Calu3 (cell line): Measurements from ENCODE around the gene RTP4. TPM values are rescaled to one million over a fixed set of nuclear protein-coding genes. Genes with fewer than 3 reads are reported as not detected.

Source experiments
- BruUV-seq: library from RNA; stranded (reverse); fragments of 400-500 nt; replicated peaks from 2 replicates; lab custom pipeline; 2021; lab: Mats Ljungman, UMichigan
- CTCF ChIA-PET: fragments of 300-600 bp; sonication (Branson Sonifier 250); formaldehyde crosslinking; loops from one replicate; lab custom pipeline; 2022; ENCODE audit warnings: antibody characterized with exemption; lab: Charles Lee
- DNase-seq: peaks from one replicate; pipeline ENCODE4 v3.0.0; 2022
- H3K27ac Mint-ChIP-seq: one replicate; pipeline ENCODE4 v1.8.0; 2022; ENCODE audit warnings: mixed read lengths; ENCODE audit not compliant: unreplicated experiment
- H3K27me3 Mint-ChIP-seq: one replicate; pipeline ENCODE4 v1.8.0; 2022; ENCODE audit warnings: mixed read lengths; ENCODE audit not compliant: unreplicated experiment
- H3K36me3 Mint-ChIP-seq: one replicate; pipeline ENCODE4 v1.8.0; 2022; ENCODE audit warnings: mild to moderate bottlenecking, moderate library complexity, mixed read lengths; ENCODE audit not compliant: insufficient read depth, unreplicated experiment
- H3K4me1 Mint-ChIP-seq: one replicate; pipeline ENCODE4 v1.8.0; 2022; ENCODE audit warnings: mild to moderate bottlenecking, low read depth, mixed read lengths; ENCODE audit not compliant: unreplicated experiment
- H3K4me3 Mint-ChIP-seq: one replicate; pipeline ENCODE4 v1.8.0; 2022; ENCODE audit warnings: mild to moderate bottlenecking, low read depth, moderate library complexity, mixed read lengths; ENCODE audit not compliant: unreplicated experiment
- H3K9me3 Mint-ChIP-seq: one replicate; pipeline ENCODE4 v1.8.0; 2022; ENCODE audit warnings: low read depth, mixed read lengths; ENCODE audit not compliant: unreplicated experiment
- intact Hi-C: fragments of 100-400 bp; cut with micrococcal nuclease; formaldehyde crosslinking; loops from one replicate; pipeline ENCODE4 v1.10.0; 2022; ENCODE audit not compliant: unreplicated experiment
- total RNA-seq: library from RNA; stranded (reverse); gene quantifications from 2 replicates; pipeline ENCODE4 v1.2.3, GENCODE V29; 2022
- TF ChIP-seq, protein P1 (sequence below): fragments of 200-600 bp; IDR thresholded peaks from one replicate; pipeline ENCODE4 v1.8.0; 2022; ENCODE audit warnings: antibody characterized with exemption; ENCODE audit not compliant: unreplicated experiment

Gene RTP4
- total RNA-seq, 1 experiment from 2014 or later, result 12.3 TPM

DNA sequence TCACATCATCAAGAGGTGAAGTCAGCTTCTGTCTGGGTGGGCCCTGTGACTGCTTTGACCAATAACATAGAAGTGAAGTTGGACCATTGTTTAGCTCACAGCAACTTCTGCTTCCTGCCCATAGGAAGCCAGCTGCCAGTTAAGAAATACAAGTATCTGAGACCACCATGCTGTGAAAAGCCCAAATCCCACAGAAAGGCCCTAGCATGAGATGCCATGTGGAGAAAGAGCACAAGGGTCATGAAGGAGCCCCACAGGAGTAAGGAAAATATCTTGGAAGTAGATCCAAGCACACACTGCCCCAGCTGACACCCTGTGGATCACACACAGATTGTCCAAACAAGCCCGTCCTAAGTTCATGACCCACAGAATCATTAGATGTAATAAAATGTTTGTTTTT, 28.5 kb downstream of the RTP4 start:
- no peaks in the 10 kb centered on the region for H3K36me3 Mint-ChIP-seq
- no TSS peak for BruUV-seq
- intact Hi-C loops, result no loop called here
- CTCF ChIA-PET, result no interaction called here
- TF ChIP-seq, protein P1, sequence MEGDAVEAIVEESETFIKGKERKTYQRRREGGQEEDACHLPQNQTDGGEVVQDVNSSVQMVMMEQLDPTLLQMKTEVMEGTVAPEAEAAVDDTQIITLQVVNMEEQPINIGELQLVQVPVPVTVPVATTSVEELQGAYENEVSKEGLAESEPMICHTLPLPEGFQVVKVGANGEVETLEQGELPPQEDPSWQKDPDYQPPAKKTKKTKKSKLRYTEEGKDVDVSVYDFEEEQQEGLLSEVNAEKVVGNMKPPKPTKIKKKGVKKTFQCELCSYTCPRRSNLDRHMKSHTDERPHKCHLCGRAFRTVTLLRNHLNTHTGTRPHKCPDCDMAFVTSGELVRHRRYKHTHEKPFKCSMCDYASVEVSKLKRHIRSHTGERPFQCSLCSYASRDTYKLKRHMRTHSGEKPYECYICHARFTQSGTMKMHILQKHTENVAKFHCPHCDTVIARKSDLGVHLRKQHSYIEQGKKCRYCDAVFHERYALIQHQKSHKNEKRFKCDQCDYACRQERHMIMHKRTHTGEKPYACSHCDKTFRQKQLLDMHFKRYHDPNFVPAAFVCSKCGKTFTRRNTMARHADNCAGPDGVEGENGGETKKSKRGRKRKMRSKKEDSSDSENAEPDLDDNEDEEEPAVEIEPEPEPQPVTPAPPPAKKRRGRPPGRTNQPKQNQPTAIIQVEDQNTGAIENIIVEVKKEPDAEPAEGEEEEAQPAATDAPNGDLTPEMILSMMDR, result no peak
- H3K4me3 Mint-ChIP-seq, result no peak overlapping the region
- no peak for DNase-seq
- no peak overlapping the region for H3K27ac Mint-ChIP-seq
- H3K4me1 Mint-ChIP-seq, result no peaks in the 10 kb centered on the region
- H3K9me3 Mint-ChIP-seq, result peaks cover 3% of the 10 kb centered on the region
- no peaks in the 10 kb centered on the region for H3K27me3 Mint-ChIP-seq

GRCh38 chr3:187398955-187399354, 30.8 kb downstream of the RTP4 start:
- no peak for DNase-seq
- Mint-ChIP-seq H3K4me1 (peaks cover 11% of the 10 kb centered on the region), H3K27ac (no peak overlapping the region), H3K4me3 (no peak overlapping the region), H3K36me3 (peaks cover 6% of the 10 kb centered on the region), H3K9me3 (peaks cover 3% of the 10 kb centered on the region), H3K27me3 (no peaks in the 10 kb centered on the region)
- intact Hi-C loops, result no loop called here
- TF ChIP-seq, protein P1, result no peak
- BruUV-seq, result no TSS peak
- CTCF ChIA-PET, result no interaction called here

GRCh38 chr3:187400756-187401155, 32.6 kb downstream of the RTP4 start:
- no peaks in the 10 kb centered on the region for H3K27me3 Mint-ChIP-seq
- CTCF ChIA-PET, result interaction anchor here (0.7 kb wide), 1 partner anchor 15 kb away, joined by 4 read pairs; no protein-coding TSS in a partner anchor

DNA sequence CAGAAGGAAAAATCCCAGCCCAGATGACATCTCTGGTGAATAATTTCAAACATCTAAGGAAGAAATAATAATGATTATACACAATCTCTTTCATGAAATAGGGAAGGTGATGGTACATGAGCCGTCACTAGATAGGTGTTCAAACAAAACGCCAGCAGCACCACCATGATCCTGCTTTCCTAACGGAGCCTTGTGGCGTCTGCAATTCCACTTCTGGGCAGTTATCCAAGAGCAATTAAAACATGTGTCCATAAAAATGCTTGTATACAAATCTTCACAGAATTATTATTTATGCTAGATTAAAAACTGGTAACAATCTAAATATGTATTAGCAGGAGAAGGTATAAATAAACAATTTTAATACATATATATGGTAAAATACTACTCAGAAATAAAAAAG, 33.7 kb downstream of the RTP4 start:
- CTCF ChIA-PET, result no interaction called here
- peaks cover 3% of the 10 kb centered on the region for H3K9me3 Mint-ChIP-seq

More at GRCh38 chr3:187400756-187401155, 32.6 kb downstream of the RTP4 start:
- H3K4me1 Mint-ChIP-seq, result peaks cover 24% of the 10 kb centered on the region
- DNase-seq, result no peak
- H3K36me3 Mint-ChIP-seq, result peaks cover 7% of the 10 kb centered on the region
- no peak overlapping the region for H3K27ac Mint-ChIP-seq
- TF ChIP-seq, protein P1, result no peak
- intact Hi-C loops, result no loop called here
- no peak overlapping the region for H3K4me3 Mint-ChIP-seq
- BruUV-seq, result no TSS peak
- peaks cover 3% of the 10 kb centered on the region for H3K9me3 Mint-ChIP-seq

More for the DNA sequence above, 33.7 kb downstream of the RTP4 start:
- BruUV-seq, result no TSS peak
- DNase-seq, result no peak
- peaks cover 7% of the 10 kb centered on the region for H3K36me3 Mint-ChIP-seq
- intact Hi-C loops, result no loop called here
- peaks cover 27% of the 10 kb centered on the region for H3K4me1 Mint-ChIP-seq
- H3K27me3 Mint-ChIP-seq, result no peaks in the 10 kb centered on the region
- no peak overlapping the region for H3K27ac Mint-ChIP-seq
- H3K4me3 Mint-ChIP-seq, result no peak overlapping the region
- TF ChIP-seq, protein P1, result no peak
